Ecto neural progenitor cell (in vitro differentiated cells): Measurements from ENCODE around the gene IRAK2.

Source experiments
- DNase-seq: peaks from one replicate; pipeline ENCODE4 v3.0.0-alpha.2; 2018; ENCODE audit warnings: low spot score

Gene IRAK2

GRCh38 chr3:10224794-10225665 lies 60.3 kb downstream of the IRAK2 start:
- DNase-seq = peak; percentile 65

DNA sequence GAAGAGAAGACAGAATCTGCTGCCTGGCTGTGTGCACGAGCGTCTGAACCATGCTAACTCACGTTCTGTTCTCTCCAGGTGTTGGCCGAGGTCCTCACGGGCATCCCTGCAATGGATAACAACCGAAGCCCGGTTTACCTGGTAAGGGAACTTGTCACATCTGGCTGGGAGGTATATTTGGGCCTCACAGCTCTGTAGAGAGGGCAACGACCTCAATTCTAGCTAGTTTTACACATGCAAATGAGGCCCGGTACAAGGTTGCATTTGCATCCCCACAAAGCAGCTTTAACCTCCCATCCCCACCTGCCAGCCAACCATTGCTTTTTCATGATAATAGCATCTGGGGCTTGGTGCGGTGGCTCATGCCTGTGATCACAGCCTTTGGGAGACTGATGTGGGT lies 61.6 kb downstream of the IRAK2 start:
- no peak for DNase-seq

- DNase-seq = no peak
Measured at GRCh38 chr3:10228248-10228950, 63.7 kb downstream of the IRAK2 start.

DNA sequence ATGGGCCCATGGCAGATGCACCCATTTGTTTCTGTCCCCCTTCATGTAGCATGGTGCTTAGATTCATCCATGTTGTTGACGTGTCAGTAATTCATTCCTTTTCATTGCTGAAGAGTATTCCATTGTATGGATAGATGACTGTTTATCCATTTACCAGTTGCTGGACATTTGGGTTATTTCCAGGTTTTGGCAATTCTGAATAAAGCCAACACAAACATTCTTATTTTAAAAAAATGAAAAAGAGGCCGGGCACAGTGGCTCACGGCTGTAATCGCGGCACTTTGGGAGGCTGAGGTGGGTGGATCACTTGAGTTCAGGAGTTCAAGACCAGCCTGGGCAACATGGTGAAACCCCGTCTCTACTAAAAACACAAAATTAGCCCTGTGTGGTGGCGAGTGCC lies 64.9 kb downstream of the IRAK2 start:
- no peak for DNase-seq

DNA sequence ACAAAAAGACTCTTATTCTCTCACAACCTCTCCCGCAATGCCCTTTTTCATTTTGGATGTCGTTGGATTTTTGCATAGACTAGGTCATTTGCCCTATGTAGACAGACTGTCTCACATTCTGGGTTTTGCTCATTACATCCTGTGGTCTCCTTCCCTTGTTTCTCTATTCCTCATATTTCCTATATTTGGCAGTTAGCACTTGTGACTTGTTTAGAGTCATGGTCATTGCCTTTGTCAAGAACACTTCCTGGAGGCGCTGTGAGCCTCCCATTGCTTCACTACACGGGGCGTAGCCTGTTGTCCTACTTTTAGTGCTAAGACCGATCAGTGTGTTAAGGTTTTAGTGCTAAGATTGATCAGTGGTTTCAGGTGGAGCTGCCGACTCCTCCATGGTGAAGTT lies 67.4 kb downstream of the IRAK2 start:
- no peak for DNase-seq

DNA sequence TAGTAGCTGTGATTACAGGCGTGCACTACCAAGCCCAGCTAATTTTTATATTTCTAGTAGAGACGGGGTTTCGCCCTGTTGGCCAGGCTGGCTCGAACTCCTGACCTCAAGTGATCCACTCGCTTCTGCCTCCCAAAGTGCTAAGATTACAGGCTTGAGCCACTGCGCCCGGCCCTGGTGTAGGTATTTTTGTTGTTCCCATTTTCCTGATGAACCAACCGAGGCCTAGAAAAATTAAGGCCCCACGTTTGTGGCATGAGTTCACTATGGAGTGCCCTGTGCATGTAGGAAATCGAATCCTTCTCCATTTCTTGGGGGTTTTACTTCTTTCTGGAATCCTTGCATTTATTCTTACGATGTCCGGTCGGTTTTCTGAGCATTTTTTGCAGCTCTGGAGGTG lies 69.3 kb downstream of the IRAK2 start:
- no peak for DNase-seq

GRCh38 chr3:10234526-10235230 lies 70.0 kb downstream of the IRAK2 start:
- peak; percentile 58 for DNase-seq

GRCh38 chr3:10235551-10235950 lies 70.8 kb downstream of the IRAK2 start:
- no peak for DNase-seq

DNA sequence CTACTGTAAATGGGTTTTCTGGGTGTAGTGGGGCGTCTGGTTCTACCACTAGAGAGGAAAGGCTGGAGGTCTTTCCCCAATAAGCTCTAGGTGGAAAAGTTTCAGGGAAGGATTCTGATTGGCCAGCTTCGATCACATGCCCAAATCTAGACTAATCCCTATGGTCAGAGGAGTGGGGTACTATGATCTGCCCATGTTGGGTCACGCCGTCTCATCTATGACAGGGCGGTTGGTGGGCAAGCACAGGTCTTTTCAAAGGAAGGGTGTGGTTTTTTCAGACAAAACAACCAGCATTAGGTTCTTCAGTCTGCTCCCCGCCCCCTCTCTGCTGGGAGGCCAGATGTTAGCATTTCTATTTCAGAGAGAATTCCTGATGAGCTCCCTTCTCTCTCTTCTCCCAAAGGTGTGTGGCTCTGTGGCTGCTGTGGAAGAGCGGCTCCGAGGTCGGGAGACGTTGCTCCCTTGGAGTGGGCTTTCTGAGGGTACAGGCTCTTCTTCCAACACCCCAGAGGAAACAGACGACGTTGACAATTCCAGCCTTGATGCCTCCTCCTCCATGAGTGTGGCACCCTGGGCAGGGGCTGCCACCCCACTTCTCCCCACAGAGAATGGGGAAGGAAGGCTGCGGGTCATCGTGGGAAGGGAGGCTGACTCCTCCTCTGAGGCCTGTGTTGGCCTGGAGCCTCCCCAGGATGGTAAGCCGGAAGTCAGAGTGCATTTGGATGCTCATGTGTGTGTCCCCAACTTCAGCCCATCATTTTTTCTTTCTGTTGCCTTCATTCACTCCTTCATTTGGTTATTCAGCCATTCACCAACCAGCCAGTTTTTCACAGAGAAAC lies 73.8 kb downstream of the IRAK2 start:
- no peak for DNase-seq

- DNase-seq = no peak
Measured at GRCh38 chr3:10240799-10241198, 76.1 kb downstream of the IRAK2 start.

DNA sequence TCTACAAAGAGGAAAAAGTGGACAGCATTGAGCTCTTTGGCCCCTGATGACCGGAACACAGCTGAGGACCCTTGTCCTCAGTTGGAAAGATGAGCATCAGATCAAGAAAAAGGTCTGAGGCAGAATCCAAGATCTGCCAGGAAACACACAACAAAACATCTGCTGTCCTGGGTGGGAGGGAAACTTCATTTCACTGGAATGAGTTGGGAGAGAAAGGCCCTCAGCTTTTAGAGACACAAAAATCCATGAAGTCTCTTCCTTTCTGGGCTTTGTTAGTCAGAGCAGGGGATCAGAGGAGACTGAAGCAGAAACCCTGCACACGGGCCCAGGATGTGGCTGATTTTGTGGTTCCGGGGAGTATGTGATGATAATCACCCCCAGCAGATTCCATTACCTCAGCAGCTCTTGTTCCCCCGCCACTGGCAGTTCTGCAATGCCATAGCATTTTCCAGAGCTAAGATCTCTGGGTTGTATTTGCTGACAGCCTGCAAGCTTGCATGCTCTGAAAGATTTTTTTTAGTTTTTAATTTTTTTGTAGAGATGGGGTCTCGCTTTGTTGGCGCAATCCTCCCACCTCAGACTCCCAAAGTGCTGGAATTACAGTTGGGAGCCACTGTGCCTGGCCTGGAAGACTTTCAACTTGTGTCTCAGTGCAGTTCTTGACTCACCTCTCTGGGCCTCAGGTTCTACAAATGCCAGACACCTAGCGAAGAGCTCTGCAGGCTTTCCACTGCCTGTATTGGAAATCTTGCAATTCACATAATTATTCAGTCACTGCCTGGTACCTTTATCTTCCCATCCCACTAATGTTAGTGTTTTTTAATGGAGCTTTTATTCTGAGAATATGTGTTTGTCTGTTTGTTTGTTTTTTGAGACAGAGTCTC lies 77.7 kb downstream of the IRAK2 start:
- DNase-seq = no peak

DNA sequence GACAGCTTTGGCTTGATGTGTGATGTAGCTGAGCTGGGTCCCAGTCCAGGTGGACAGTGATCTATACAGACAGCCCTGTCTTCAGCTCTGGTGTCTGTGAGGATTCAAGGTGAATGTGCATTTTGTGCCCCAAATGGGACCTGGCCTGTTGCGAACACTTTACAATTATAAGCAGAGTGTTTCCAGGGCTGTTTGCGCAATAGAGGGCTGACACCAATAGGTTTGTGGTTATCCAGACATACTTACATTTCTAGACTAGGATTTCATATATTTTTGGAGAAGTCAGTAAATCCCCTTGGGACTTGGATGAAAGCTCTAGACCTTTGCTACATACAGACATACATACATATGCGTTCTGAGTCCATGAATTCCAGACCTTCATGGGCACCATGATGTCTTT lies 79.3 kb downstream of the IRAK2 start:
- DNase-seq = no peak

DNA sequence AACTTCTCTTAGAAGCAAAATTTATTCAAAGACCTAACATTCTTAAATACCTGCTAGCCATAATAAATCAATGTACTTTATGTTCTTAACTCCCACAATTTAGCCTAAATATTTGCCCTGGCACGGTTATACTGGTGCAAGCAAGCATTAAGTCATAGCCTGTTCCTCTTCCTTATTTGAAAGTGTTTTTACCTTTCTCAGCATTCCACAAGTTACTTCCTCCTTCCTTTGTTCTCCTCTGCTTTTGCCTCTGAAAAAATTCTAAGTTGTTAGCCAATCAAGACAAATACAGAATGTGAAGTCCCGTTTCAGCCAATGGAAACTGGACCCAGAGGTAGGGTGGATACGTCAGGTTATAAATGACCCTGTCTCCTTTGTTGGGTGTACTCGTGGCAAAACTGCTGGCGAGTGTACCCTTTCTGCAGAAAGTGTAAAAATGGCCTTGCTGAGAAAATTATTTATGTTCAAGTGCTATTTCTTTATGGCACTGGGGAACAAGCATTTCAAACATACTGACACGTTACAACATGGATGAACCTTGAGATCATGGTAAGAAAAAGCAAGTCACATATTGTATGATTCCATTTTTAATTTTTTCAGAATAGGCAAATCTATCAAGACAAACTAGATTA lies 80.5 kb downstream of the IRAK2 start:
- DNase-seq = no peak

DNA sequence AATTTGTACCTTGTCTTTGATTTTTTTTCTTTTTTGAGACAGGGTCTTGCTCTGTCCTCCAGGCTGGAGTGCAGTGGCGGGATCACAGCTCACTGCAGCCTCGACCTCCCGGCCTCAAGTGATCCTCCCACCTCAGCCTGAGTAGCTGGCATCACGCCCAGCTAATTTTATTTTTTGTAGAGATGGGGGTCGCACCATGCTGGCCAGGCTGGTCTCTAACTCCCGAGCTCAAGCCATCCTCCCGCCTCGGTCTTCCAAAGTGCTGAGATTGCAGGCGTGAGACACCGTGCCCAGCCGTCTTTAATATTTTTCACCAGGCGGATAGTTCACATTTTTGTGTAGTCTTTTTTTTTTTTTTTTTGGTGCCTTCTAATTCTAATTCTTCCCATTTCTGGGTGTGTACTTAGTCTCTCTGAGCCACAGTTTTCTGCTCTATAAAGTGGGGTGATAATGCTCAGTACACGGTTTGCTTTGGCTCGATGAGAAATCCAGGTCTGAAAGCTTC lies 83.0 kb downstream of the IRAK2 start:
- no peak for DNase-seq

DNA sequence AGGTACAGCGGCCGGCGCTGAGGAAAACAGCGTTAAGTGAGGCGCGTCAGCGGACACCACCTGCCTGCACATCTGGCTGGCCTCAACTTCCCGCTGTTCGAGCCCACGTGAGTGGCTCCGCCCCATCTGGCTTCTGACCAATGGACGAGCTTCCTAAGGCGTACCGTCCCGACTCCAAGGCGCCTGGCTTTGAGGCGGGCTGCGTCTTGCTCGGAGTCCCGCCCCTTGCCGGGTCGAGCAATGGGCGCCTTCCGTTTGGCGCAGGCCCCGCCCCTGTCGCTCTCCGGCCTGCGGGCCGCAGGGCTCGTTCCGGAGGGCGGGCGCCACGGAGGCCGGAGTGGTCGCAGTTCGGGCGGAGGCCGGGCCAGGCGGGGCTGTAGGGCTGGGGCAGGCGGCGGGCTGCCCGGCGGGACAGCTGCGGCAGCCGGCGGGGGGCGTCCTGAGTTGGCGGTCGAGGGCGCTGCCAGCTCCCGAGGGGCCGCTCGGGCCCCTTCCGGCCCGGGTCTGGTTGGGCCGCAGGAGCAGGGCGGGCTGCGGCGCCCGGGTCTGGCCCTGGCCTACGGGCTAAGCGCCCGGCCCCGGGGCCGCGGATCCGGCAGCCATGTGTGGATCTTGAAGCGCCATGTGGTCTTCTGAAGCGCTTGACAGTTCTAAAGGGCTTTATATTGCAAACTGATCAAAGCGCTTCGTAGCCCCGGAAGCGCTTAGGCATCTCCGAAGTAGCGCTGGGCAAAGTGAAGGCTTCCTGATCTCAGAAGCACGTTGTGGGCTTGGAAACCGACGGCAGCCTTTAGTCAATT lies 83.7 kb downstream of the IRAK2 start, which contains the start of gene TATDN2:
TATDN2 (plus strand) TSS at position 276 of the 800 bp plus-strand sequence. CDS start 742 bp downstream, outside the sequence.
- DNase-seq = peak; percentile 94

- DNase-seq = peak; percentile 59
Measured at GRCh38 chr3:10248984-10249748, 84.4 kb downstream of the IRAK2 start.

- DNase-seq = no peak
Measured at GRCh38 chr3:10249833-10250232, 85.1 kb downstream of the IRAK2 start.

DNA sequence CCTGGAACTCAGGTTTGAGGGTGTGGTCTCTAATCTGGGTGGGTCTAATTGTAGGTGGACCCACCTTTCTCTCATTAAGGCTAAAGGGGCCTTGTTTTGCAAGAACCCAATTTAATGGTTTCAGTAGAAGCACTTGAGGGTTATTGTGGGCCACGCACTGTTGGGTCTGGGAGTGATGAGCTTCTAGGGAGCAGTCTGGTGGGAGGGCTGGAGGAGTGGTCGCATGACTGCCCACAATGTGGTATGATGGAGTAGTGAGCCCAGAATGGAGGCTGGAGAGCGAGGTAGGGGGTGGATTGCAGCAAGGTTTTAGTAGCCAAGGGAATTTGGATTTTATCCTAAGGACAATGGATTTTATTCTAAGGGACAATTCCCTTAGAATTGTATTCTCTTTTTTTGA lies 86.3 kb downstream of the IRAK2 start:
- DNase-seq = no peak
